Endothelial cell of umbilical vein (primary cell): ENCODE data around the gene USP28.

Experiments used
- POLR2A ChIP-seq: IDR thresholded peaks from 2 replicates; pipeline ENCODE4 v1.6.1; 2012; ENCODE audit warnings: low read depth, mild to moderate bottlenecking, control low read depth, low read length
- POLR2AphosphoS5 ChIP-seq: IDR thresholded peaks from 2 replicates; pipeline ENCODE4 v1.6.1; 2012; ENCODE audit warnings: low read depth, mild to moderate bottlenecking, control low read depth, low read length, moderate library complexity; ENCODE audit not compliant: insufficient read depth

DNA sequence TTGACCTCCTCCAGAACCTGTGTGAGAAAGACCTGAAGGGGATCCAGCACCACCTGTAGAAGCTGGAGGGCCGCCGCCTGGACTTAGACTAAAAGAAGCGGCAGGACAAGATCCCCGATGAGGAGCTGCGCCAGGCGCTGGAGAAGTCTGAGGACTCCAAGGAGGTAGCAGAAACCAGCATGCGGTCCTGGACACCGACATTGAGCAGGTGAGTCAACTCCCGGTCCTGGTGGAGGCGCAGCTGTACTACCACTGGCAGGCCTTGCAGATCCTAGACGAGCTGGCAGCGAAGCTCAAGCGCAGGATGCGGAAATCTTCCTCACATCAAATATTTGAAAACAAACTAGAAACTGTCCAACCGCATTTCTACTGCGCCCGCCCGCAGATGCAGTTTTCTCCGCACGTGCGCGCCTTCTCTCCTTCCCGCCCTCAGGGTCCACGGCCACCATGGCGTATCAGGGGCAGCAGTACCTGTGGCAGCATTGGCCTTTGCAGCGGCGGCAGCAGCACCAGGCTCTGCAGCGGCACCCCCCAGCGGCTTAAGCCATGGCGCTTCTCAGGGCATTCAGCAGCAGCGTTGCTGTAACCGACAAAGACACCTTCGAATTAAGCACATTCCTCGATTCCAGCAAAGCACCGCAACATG, 85.6 kb downstream of the USP28 start:
- TF ChIP-seq POLR2A: no peak
- no peak for TF ChIP-seq POLR2AphosphoS5
